H1 (cell line): ENCODE results near the gene ALPL. TPM values are rescaled to one million over a fixed set of nuclear protein-coding genes. Genes with fewer than 3 reads are reported as not detected.

Experiments used
- CTCF ChIA-PET: fragments of 300-600 bp; sonication (Branson Sonifier 250); formaldehyde crosslinking; loops from one replicate; lab custom pipeline; 2021; ENCODE audit not compliant: partially characterized antibody; lab: Charles Lee
- POLR2A ChIA-PET: fragments of 300-600 bp; sonication (Branson Sonifier 250); formaldehyde crosslinking; loops from one replicate; lab custom pipeline; 2021; ENCODE audit warnings: inconsistent platforms; ENCODE audit not compliant: partially characterized antibody; lab: Charles Lee
- DNase-seq, 2 experiments: peaks; one replicate each; pipeline versions ENCODE4 v3.0.0 to v3.0.0-alpha.2; 2010 to 2022; ENCODE audit warnings: low spot score in 2 of 2, low read depth in 1 of 2, mixed read lengths in 1 of 2
- FAIRE-seq: peaks from 2 replicates; lab custom pipeline; 2011; peaks lifted over from hg19 to GRCh38; lab: Jason Lieb, UNC
- H2AFZ ChIP-seq: 2 replicates; pipeline ENCODE4 v1.8.1; 2012; ENCODE audit warnings: low read length, inconsistent platforms
- H2AK5ac ChIP-seq: 2 replicates; pipeline ENCODE4 v1.6.1; 2013; ENCODE audit warnings: low read depth, low read length
- H2BK120ac ChIP-seq: replicated peaks from 2 replicates; pipeline ENCODE3; 2013; ENCODE audit warnings: low read depth, low read length, inconsistent platforms
- H2BK12ac ChIP-seq: 2 replicates; pipeline ENCODE4 v1.6.1; 2013; ENCODE audit warnings: low read depth, low read length
- H2BK15ac ChIP-seq: 2 replicates; pipeline ENCODE4 v1.6.1; 2013; ENCODE audit warnings: low read length
- H2BK20ac ChIP-seq: 2 replicates; pipeline ENCODE4 v1.6.1; 2013; ENCODE audit warnings: low read length
- H2BK5ac ChIP-seq: 2 replicates; pipeline ENCODE4 v1.6.1; 2013; ENCODE audit warnings: low read depth, low read length
- H3K14ac ChIP-seq: 2 replicates; pipeline ENCODE4 v1.6.1; 2013; ENCODE audit warnings: inconsistent platforms; ENCODE audit not compliant: insufficient read length
- H3K18ac ChIP-seq: 2 replicates; pipeline ENCODE4 v1.6.1; 2013; ENCODE audit warnings: low read length; ENCODE audit errors: extremely low read depth
- H3K23ac ChIP-seq: 2 replicates; pipeline ENCODE4 v1.6.1; 2013; ENCODE audit warnings: inconsistent platforms; ENCODE audit not compliant: insufficient read length
- H3K23me2 ChIP-seq: 2 replicates; pipeline ENCODE4 v1.6.1; 2013; ENCODE audit warnings: low read depth, low read length
- H3K27ac ChIP-seq: 2 replicates; pipeline ENCODE4 v1.6.1; 2011; ENCODE audit warnings: low read depth, low read length, inconsistent platforms
- H3K27me3 ChIP-seq, 4 experiments: replicated peaks in 1 of 4; 1 replicate in 1 of 4; 2 replicates in 3 of 4; pipeline versions ENCODE4 v1.6.1 to v1.8.1; 2011 to 2013; ENCODE audit warnings: low read length in 3 of 4, mild to moderate bottlenecking in 3 of 4, inconsistent platforms in 2 of 4, mixed read lengths in 2 of 4, moderate library complexity in 1 of 4; ENCODE audit not compliant: control insufficient read depth in 3 of 4, insufficient read depth in 3 of 4; ENCODE audit errors: extremely low read depth in 1 of 4
- H3K36me3 ChIP-seq, 4 experiments: 2 replicates each; pipeline versions ENCODE4 v1.6.1 to v1.8.1; 2011 to 2013; ENCODE audit warnings: mild to moderate bottlenecking in 4 of 4, low read length in 3 of 4, moderate library complexity in 2 of 4, control low read depth in 1 of 4, inconsistent platforms in 1 of 4; ENCODE audit not compliant: insufficient read depth in 4 of 4, control insufficient read depth in 2 of 4
- H3K4ac ChIP-seq: replicated peaks from 2 replicates; pipeline ENCODE3; 2013; ENCODE audit warnings: low read length, low read depth, mixed read lengths, inconsistent platforms; ENCODE audit not compliant: insufficient read length
- H3K4me1 ChIP-seq, 4 experiments: replicated peaks in 1 of 4; 1 replicate in 1 of 4; 2 replicates in 3 of 4; pipeline versions ENCODE4 v1.6.1 to v1.8.1; 2011 to 2013; ENCODE audit warnings: low read length in 3 of 4, inconsistent platforms in 2 of 4, mixed read lengths in 1 of 4; ENCODE audit not compliant: insufficient read depth in 4 of 4, control insufficient read depth in 3 of 4
- H3K4me2 ChIP-seq, 2 experiments: 2 replicates each; pipeline versions ENCODE4 v1.6.1 to v1.8.1; 2011 to 2013; ENCODE audit warnings: low read depth in 2 of 2, low read length in 2 of 2, control low read depth in 1 of 2, inconsistent platforms in 1 of 2, mild to moderate bottlenecking in 1 of 2; ENCODE audit not compliant: insufficient read depth in 1 of 2
- H3K4me3 ChIP-seq, 4 experiments: fragments of 200-600, 300-600 bp in 1 of 4; sonication (generic), shearing (Covaris generic), sonication (Bioruptor Twin) in 1 of 4; 2 replicates each; pipeline versions ENCODE4 v1.5.1 to v1.8.1; 2011 to 2016; ENCODE audit warnings: low read length in 4 of 4, low read depth in 3 of 4, control low read depth in 2 of 4, inconsistent platforms in 2 of 4, mild to moderate bottlenecking in 2 of 4, mixed read lengths in 1 of 4, moderate library complexity in 1 of 4; ENCODE audit not compliant: insufficient read depth in 2 of 4; ENCODE audit errors: extremely low read depth in 1 of 4
- H3K56ac ChIP-seq: replicated peaks from 2 replicates; pipeline ENCODE3; 2013; ENCODE audit warnings: low read depth, mild to moderate bottlenecking, mixed read lengths, low read length, inconsistent platforms; ENCODE audit not compliant: insufficient read length
- H3K79me1 ChIP-seq: 2 replicates; pipeline ENCODE4 v1.6.1; 2013; ENCODE audit warnings: low read depth, low read length, control low read depth
- H3K79me2 ChIP-seq, 2 experiments: 2 replicates each; pipeline versions ENCODE4 v1.6.1 to v1.8.1; 2012 to 2013; ENCODE audit warnings: low read length in 2 of 2, mild to moderate bottlenecking in 2 of 2, inconsistent platforms in 1 of 2; ENCODE audit not compliant: insufficient read depth in 2 of 2, control insufficient read depth in 1 of 2
- H3K9ac ChIP-seq, 4 experiments: replicated peaks in 1 of 4; 1 replicate in 1 of 4; 2 replicates in 3 of 4; pipeline versions ENCODE4 v1.6.1 to v1.8.1; 2011 to 2013; ENCODE audit warnings: low read depth in 3 of 4, low read length in 3 of 4, control low read depth in 2 of 4, mild to moderate bottlenecking in 2 of 4, moderate library complexity in 2 of 4, inconsistent platforms in 1 of 4; ENCODE audit errors: extremely low read depth in 1 of 4
- H3K9me3 ChIP-seq, 2 experiments: 2 replicates each; pipeline versions ENCODE4 v1.6.1 to v1.8.1; 2012 to 2013; ENCODE audit warnings: mild to moderate bottlenecking in 2 of 2, moderate library complexity in 2 of 2, control low read depth in 1 of 2, inconsistent platforms in 1 of 2, low read depth in 1 of 2, low read length in 1 of 2, mixed read lengths in 1 of 2; ENCODE audit not compliant: insufficient read depth in 2 of 2
- H4K20me1 ChIP-seq, 2 experiments: replicated peaks in 1 of 2; 2 replicates each; pipeline versions ENCODE3 to v1.8.1; 2011 to 2013; ENCODE audit warnings: inconsistent platforms in 2 of 2, low read length in 2 of 2, mild to moderate bottlenecking in 1 of 2; ENCODE audit not compliant: insufficient read depth in 2 of 2, control insufficient read depth in 1 of 2
- H4K5ac ChIP-seq: 2 replicates; pipeline ENCODE4 v1.6.1; 2013; ENCODE audit warnings: low read length, low read depth, mixed read lengths, inconsistent platforms; ENCODE audit not compliant: insufficient read length
- H4K8ac ChIP-seq: 2 replicates; pipeline ENCODE4 v1.8.0; 2013; ENCODE audit warnings: mild to moderate bottlenecking, moderate library complexity, low read length, inconsistent platforms; ENCODE audit not compliant: insufficient read depth; ENCODE audit errors: extremely low read depth
- H4K91ac ChIP-seq: replicated peaks from 2 replicates; pipeline ENCODE3; 2013; ENCODE audit warnings: low read length, mixed read lengths, inconsistent platforms; ENCODE audit not compliant: insufficient read length
- CHD1 ChIP-seq: IDR thresholded peaks from 2 replicates; pipeline ENCODE4 v1.6.1; 2012; ENCODE audit warnings: low read depth, low read length, improper control_type of control experiment
- CTCF ChIP-seq, 3 experiments: IDR thresholded peaks; 1 replicate in 2 of 3; 2 replicates in 1 of 3; pipeline versions ENCODE4 v1.5.1 to v1.6.1; 2011; ENCODE audit warnings: low read length in 3 of 3, mild to moderate bottlenecking in 3 of 3, inconsistent platforms in 2 of 3, low read depth in 1 of 3, moderate library complexity in 1 of 3; ENCODE audit not compliant: insufficient read depth in 1 of 3; ENCODE audit errors: control extremely low read depth in 1 of 3
- JUN ChIP-seq: IDR thresholded peaks from 2 replicates; pipeline ENCODE4 v1.6.1; 2011; ENCODE audit warnings: low read depth, mild to moderate bottlenecking, improper control_type of control experiment, low read length
- KDM5A ChIP-seq: fragments of 200-600 bp; IDR thresholded peaks from 2 replicates; pipeline ENCODE4 v1.7.1; 2012; ENCODE audit warnings: mild to moderate bottlenecking, low read length, inconsistent platforms, mixed read lengths
- NRF1 ChIP-seq: IDR thresholded peaks from 2 replicates; pipeline ENCODE4 v1.6.1; 2011; ENCODE audit warnings: mild to moderate bottlenecking, low read depth, low read length, improper control_type of control experiment
- POLR2AphosphoS5 ChIP-seq: IDR thresholded peaks from 2 replicates; pipeline ENCODE4 v1.6.1; 2011; ENCODE audit warnings: low read depth, low read length
- POU5F1 ChIP-seq: IDR thresholded peaks from 2 replicates; pipeline ENCODE4 v1.6.1; 2011; ENCODE audit warnings: low read depth, mild to moderate bottlenecking, low read length, moderate library complexity
- RXRA ChIP-seq: IDR thresholded peaks from 2 replicates; pipeline ENCODE4 v1.6.1; 2011; ENCODE audit warnings: low read depth, mild to moderate bottlenecking, low read length, moderate library complexity; ENCODE audit not compliant: insufficient read depth
- SIN3A ChIP-seq, 2 experiments: IDR thresholded peaks in 1 of 2; conservative IDR thresholded peaks in 1 of 2; 2 replicates each; pipeline ENCODE4 v1.6.1; 2011 to 2012; ENCODE audit warnings: low read length in 2 of 2, improper control_type of control experiment in 1 of 2, low read depth in 1 of 2, mild to moderate bottlenecking in 1 of 2
- SP4 ChIP-seq: IDR thresholded peaks from 2 replicates; pipeline ENCODE4 v1.6.1; 2012; ENCODE audit warnings: low read length, inconsistent platforms
- SUZ12 ChIP-seq: fragments of 200-600 bp; sonication (generic); IDR thresholded peaks from 2 replicates; pipeline ENCODE4 v1.6.1; 2012; ENCODE audit warnings: mild to moderate bottlenecking, inconsistent platforms, low read length, moderate library complexity, mixed read lengths
- YY1 ChIP-seq: IDR thresholded peaks from 2 replicates; pipeline ENCODE4 v1.6.1; 2011; ENCODE audit warnings: low read depth, mild to moderate bottlenecking, low read length
- WGBS, 2 experiments: shearing (Covaris generic) in 1 of 2; methylation state at CpG; one replicate each; pipeline versions ENCODE4 v1.1.6 to v1.1.7; 2013 to 2015; ENCODE audit warnings: low lambda C conversion rate in 2 of 2, mixed read lengths in 2 of 2, inconsistent platforms in 1 of 2, low coverage in 1 of 2, missing lambda C conversion rate in 1 of 2; ENCODE audit not compliant: insufficient replicate concordance in 2 of 2, insufficient coverage in 1 of 2, insufficient read length in 1 of 2; ENCODE audit errors: extremely low coverage in 1 of 2, missing lambda C conversion rate in 1 of 2; 5-methylcytosine and 5-hydroxymethylcytosine counted together
- polyA plus RNA-seq, 7 experiments: library from polyadenylated mRNA; depleted of rRNA in 3 of 7; stranded (reverse) in 5 of 7; unstranded in 2 of 7; fragments of >200 nt in 5 of 7; fragments of 200-250 nt in 2 of 7; gene quantifications; 1 replicate in 5 of 7; 2 replicates in 1 of 7; 4 replicates in 1 of 7; pipeline versions ENCODE4 v1.2.1 to v1.2.3, GENCODE V29; 2011 to 2013; ENCODE audit warnings: missing spikeins in 2 of 7, mixed read lengths in 2 of 7
- total RNA-seq: library from RNA; stranded (reverse); fragmentation: NEBNext Ultra II Directional; extraction: Animal tissue kit (Norgen Biotek cat#: 25700); gene quantifications from 2 replicates; pipeline ENCODE4 v1.2.1, GENCODE V29; 2021

Gene ALPL
- total and polyA plus RNA-seq, 2 of the 8 experiments (the other 6 are each of a cell fraction or from before 2014, with no cell fraction given) = 175 to 362 TPM

DNA sequence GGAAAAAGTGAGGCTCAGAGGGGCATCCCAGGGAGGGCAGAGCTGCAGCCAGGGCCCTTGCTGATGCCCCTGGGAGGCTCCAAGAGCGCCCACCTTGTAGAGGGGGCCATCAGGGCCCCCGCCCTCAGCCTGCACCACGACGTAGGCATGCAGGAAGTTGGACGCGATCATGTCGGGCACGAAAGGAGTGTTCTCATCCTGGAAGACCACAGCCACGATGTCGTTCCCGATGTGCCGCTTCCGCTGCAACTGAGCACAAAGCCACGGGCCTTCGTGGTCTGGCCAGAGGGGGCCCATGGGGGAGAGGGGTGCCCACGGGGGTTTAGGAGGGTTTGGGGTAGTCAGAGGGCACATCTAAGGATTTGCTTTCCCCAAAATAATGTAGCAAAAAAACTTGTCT lies 100.8 kb downstream of the ALPL start:
- Histone ChIP-seq H3K4me2 (no peak overlapping the region), H4K8ac (no peak overlapping the region), H2BK5ac (no peak overlapping the region), H3K23ac (no peak overlapping the region), H3K18ac (no peak overlapping the region), H4K5ac (no peak overlapping the region), H3K9me3 (no peaks in the 10 kb centered on the region), H2BK20ac (no peak overlapping the region), H3K14ac (no peak overlapping the region), H3K4me3 (no peak overlapping the region), H2AK5ac (no peak overlapping the region), H3K79me2 (no peaks in the 10 kb centered on the region), H3K4ac (no peak overlapping the region), H4K91ac (no peak overlapping the region), H2BK15ac (no peak overlapping the region), H3K4me1 (peaks cover 2 to 7% (median 3%) of the 10 kb centered on the region in 4 experiments; a peak in 6 of 7 replicates), H3K27ac (no peak overlapping the region), H3K9ac (no peak overlapping the region), H2BK120ac (no peak overlapping the region), H4K20me1 (peaks cover 0 to 3% of the 10 kb centered on the region in 2 experiments), H3K23me2 (no peaks in the 10 kb centered on the region), H3K27me3 (no peaks in the 10 kb centered on the region), H3K56ac (no peak overlapping the region), H3K36me3 (peaks cover 0 to 3% (median 0%) of the 10 kb centered on the region in 4 experiments; a peak in 2 of 8 replicates), H2BK12ac (no peak overlapping the region), H2AFZ (no peak overlapping the region), H3K79me1 (peaks cover 2% of the 10 kb centered on the region; the same call in 1 of the 2 replicates)
- 88% methylated on average over 10 of the region's 16 CpGs; no CpG with 5 or more reads in 1 of the 2 experiments for WGBS, 2 experiments
- DNase-seq (no peak), FAIRE-seq (no peak)
- ChIA-PET POLR2A (interaction anchor here (3.4 kb wide), 1 partner anchor 12 kb away, joined by 14 read pairs; no protein-coding TSS in a partner anchor), CTCF (interaction anchor here (0.6 to 2.4 kb wide), 10 partner anchors 9 to 340 kb away, joined by 3 to 13 read pairs (median 4); no protein-coding TSS in a partner anchor)
- no peak for TF ChIP-seq JUN
- TF ChIP-seq SP4 = no peak
- no peak for TF ChIP-seq CHD1
- no peak for TF ChIP-seq SIN3A (conservative IDR thresholded peaks at IDR 0.05 in 1 of 2, IDR thresholded peaks at IDR 0.05 in 1 of 2; ENCODE audit: low read depth in 1 of 2, low read length in 2 of 2)
- no peak for TF ChIP-seq POLR2AphosphoS5
- TF ChIP-seq POU5F1 = no peak
- TF ChIP-seq SUZ12 = no peak
- no peak for TF ChIP-seq KDM5A
- TF ChIP-seq CTCF (IDR thresholded peaks at IDR 0.05; ENCODE audit: control extremely low read depth in 1 of 3, insufficient read depth in 1 of 3, low read depth in 1 of 3, low read length in 3 of 3) = no peak
- no peak for TF ChIP-seq YY1
- no peak for TF ChIP-seq RXRA
- TF ChIP-seq NRF1 = no peak
